ACHN (cell line): Measurements from ENCODE around the gene ZDHHC15.
"Not testable (repeated sequence)": the region's sequence is repeated elsewhere in the genome, so short reads cannot be mapped to it uniquely, and the experiment has no call there.

Experiments
- DNase-seq: peaks from one replicate; pipeline ENCODE4 v3.0.0-alpha.2; 2015
- in situ Hi-C: cut with HindIII; loops from 2 replicates; pipeline ENCODE4 v1.10.0; 2017; ENCODE audit warnings: low sequenced_read_pairs, low pct_ligation_motif_present, low pct_unique_long_range_greater_than_20kb

The ZDHHC15 gene

GRCh38 chrX:75334407-75335126, 188.3 kb downstream of the ZDHHC15 start:
- DNase-seq, in situ Hi-C loops: not testable (repeated sequence)

GRCh38 chrX:75327607-75328006, 195.2 kb downstream of the ZDHHC15 start:
- no peak for DNase-seq
- in situ Hi-C loops = no loop called here
